GM12875 (cell line): Measurements from ENCODE around the gene CELA2B.
"Not testable (repeated sequence)": the region's sequence is repeated elsewhere in the genome, so short reads cannot be mapped to it uniquely, and the experiment has no call there.

Experiments used
- H3K4me3 ChIP-seq: one replicate; pipeline ENCODE4 v1.5.1; 2011; ENCODE audit warnings: low read depth, low read length, control low read depth
- CTCF ChIP-seq: IDR thresholded peaks from 2 replicates; pipeline ENCODE4 v1.5.1; 2011; ENCODE audit warnings: low read depth, mild to moderate bottlenecking, control low read depth, inconsistent platforms, low read length, moderate library complexity, borderline replicate concordance; ENCODE audit not compliant: insufficient read depth

Gene CELA2B

GRCh38 chr1:15513919-15514318 is 38.0 kb downstream of the CELA2B start:
- no peak overlapping the region for H3K4me3 ChIP-seq
- no peak for TF ChIP-seq CTCF

- H3K4me3 ChIP-seq, result not testable (repeated sequence)
These were observed 38.7 kb downstream of the CELA2B start for GRCh38 chr1:15514557-15514956.

GRCh38 chr1:15515022-15515663 is 39.2 kb downstream of the CELA2B start:
- TF ChIP-seq CTCF, result no peak

GRCh38 chr1:15519625-15520024 is 43.7 kb downstream of the CELA2B start:
- no peak overlapping the region for H3K4me3 ChIP-seq
- no peak for TF ChIP-seq CTCF

More at GRCh38 chr1:15515022-15515663, 39.2 kb downstream of the CELA2B start:
- H3K4me3 ChIP-seq, result no peak overlapping the region

GRCh38 chr1:15521206-15521906 is 45.5 kb downstream of the CELA2B start:
- not testable (repeated sequence) for H3K4me3 ChIP-seq

GRCh38 chr1:15522551-15522950 is 46.6 kb downstream of the CELA2B start:
- TF ChIP-seq CTCF, result no peak
- H3K4me3 ChIP-seq, result no peak overlapping the region

- TF ChIP-seq CTCF, result no peak
- H3K4me3 ChIP-seq, result peak overlapping the region; percentile 65
These were observed 47.5 kb downstream of the CELA2B start for GRCh38 chr1:15523104-15524020.

- TF ChIP-seq CTCF, result no peak
- peak within 1 kb of the TSS; percentile 80 for H3K4me3 ChIP-seq
These were observed 48.0 kb downstream of the CELA2B start, which contains the start of gene CASP9 for GRCh38 chr1:15524021-15524282. Gene CASP9 (minus strand): TSS chr1:15524215. CDS start chr1:15524200, 15 bp downstream.
